WTC11 (cell line): Measurements from ENCODE around the gene TAL1.

ENCODE experiments used
- ESRRA ChIP-seq: sonication (generic); formaldehyde crosslinking; IDR thresholded peaks from 2 replicates; pipeline ENCODE4 v1.8.1; 2022; ENCODE audit warnings: mild to moderate bottlenecking, missing genetic modification reagents, borderline replicate concordance
- KAT7 ChIP-seq: sonication (generic); formaldehyde crosslinking; IDR thresholded peaks from 2 replicates; pipeline ENCODE4 v1.8.1; 2023; ENCODE audit warnings: missing genetic modification reagents, mild to moderate bottlenecking, borderline replicate concordance
- SMAD3 ChIP-seq: sonication (generic); formaldehyde crosslinking; IDR thresholded peaks from 2 replicates; pipeline ENCODE4 v1.8.0; 2022; ENCODE audit warnings: missing genetic modification reagents, mild to moderate bottlenecking, borderline replicate concordance
- TF ChIP-seq, protein P1 (sequence below): sonication (generic); formaldehyde crosslinking; IDR thresholded peaks from 2 replicates; pipeline ENCODE4 v1.8.0; 2023; ENCODE audit warnings: missing genetic modification reagents
- TF ChIP-seq, protein P2 (sequence below): fragments of 200-600 bp; IDR thresholded peaks from 2 replicates; pipeline ENCODE4 v1.8.0; 2022; ENCODE audit warnings: antibody characterized with exemption

DNA sequence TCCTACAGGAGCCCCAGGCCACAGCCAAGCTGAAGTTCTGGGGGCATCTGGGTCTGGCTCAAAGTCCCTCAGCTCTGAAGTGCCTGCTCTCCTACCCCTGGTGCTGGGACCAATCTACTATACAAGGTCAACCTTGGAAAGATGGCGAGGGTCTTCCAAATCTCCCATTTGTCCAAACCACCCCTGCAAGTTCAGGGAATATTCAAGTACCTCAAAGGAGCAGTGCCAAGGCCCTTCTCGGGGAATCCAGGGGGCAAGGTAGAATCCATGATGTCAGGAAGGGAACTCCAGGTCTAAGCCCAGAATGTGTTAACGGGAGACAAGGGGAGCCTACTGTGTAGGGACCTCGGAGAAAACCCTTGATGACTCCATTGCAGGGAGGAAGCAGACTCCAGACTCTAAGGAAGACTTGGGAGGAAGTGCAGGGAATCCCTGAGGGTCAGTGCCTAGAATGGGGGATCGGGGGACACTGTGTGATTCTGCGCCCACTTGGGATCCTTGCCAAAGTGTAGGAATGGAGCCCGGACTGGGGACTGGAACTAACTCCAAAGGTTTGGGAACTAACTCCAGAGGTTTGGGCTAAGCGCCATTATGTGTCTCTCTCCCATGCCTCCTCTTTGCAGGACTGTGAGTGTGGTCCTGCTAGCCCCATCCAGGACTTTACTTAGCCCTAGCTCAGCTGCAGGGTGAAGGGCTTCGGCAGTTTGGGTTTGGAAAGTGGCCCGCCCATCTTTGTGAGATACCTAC, 8.7 kb downstream of the TAL1 start:
- TF ChIP-seq, protein P1, sequence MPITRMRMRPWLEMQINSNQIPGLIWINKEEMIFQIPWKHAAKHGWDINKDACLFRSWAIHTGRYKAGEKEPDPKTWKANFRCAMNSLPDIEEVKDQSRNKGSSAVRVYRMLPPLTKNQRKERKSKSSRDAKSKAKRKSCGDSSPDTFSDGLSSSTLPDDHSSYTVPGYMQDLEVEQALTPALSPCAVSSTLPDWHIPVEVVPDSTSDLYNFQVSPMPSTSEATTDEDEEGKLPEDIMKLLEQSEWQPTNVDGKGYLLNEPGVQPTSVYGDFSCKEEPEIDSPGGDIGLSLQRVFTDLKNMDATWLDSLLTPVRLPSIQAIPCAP: no peak
- TF ChIP-seq ESRRA (CRISPR knock-in tag) (no peak), SMAD3 (CRISPR knock-in tag) (no peak), KAT7 (CRISPR knock-in tag) (no peak)
- TF ChIP-seq, protein P2, sequence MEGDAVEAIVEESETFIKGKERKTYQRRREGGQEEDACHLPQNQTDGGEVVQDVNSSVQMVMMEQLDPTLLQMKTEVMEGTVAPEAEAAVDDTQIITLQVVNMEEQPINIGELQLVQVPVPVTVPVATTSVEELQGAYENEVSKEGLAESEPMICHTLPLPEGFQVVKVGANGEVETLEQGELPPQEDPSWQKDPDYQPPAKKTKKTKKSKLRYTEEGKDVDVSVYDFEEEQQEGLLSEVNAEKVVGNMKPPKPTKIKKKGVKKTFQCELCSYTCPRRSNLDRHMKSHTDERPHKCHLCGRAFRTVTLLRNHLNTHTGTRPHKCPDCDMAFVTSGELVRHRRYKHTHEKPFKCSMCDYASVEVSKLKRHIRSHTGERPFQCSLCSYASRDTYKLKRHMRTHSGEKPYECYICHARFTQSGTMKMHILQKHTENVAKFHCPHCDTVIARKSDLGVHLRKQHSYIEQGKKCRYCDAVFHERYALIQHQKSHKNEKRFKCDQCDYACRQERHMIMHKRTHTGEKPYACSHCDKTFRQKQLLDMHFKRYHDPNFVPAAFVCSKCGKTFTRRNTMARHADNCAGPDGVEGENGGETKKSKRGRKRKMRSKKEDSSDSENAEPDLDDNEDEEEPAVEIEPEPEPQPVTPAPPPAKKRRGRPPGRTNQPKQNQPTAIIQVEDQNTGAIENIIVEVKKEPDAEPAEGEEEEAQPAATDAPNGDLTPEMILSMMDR: no peak
